Ureter (tissue), 1 donor: ENCODE measurements around the gene GPR18. TPM values are rescaled to one million over a fixed set of nuclear protein-coding genes. Genes with fewer than 3 reads are reported as not detected.

Experiments
- DNase-seq: peaks from one replicate; pipeline ENCODE4 v3.0.0-alpha.2; 2020; ENCODE audit warnings: low spot score
- total RNA-seq: library from RNA; stranded (reverse); gene quantifications from one replicate; pipeline ENCODE4 v1.2.4, GENCODE V29; 2023
- donor health status: DM: yes; HTN: yes; CAD: no.

Gene GPR18, protein sequence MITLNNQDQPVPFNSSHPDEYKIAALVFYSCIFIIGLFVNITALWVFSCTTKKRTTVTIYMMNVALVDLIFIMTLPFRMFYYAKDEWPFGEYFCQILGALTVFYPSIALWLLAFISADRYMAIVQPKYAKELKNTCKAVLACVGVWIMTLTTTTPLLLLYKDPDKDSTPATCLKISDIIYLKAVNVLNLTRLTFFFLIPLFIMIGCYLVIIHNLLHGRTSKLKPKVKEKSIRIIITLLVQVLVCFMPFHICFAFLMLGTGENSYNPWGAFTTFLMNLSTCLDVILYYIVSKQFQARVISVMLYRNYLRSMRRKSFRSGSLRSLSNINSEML
- 0.26 TPM for total RNA-seq

- no peak for DNase-seq
These were observed at the start of gene GPR18 for GRCh38 chr13:99258210-99258860. Gene GPR18, minus strand, starts transcription at chr13:99258379. Its CDS starts 2,507 bp downstream, at chr13:99255872.

DNA sequence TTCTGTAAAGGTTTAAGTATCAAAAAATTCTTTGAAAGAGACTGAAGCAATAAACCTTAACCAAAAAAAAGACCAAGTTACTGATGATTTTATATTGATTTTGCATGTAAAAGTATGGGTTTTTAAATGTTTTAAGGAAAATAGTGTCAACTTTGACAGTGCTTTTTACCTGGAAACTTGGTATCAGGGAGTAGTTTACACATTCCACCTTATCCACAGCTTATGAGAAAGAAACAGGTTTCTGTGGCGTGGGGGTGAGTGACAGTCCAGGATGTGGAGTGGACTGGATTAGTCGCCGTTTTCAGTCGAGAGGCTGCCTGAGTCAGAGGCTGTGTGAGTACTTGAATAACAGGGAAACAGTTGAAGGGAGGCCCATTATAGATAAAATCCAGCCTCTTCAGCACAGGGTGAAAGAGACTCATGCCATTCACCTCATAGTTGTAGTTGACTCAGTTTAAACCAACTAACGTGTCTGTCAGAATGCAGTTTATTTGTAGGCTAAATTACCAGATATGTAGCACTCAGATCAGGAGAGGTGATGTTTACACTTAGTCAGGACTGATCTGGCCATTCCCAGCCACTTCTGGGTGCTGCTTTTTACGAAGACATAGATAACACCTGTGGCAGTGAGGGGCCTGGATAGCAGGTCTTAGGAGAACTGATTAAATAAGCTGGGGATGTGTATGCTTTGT, 49.6 kb upstream of the GPR18 start:
- no peak for DNase-seq

GRCh38 chr13:99307247-99307646, 49.1 kb upstream of the GPR18 start, which contains the start of gene GPR183:
Gene GPR183, minus strand, starts transcription at chr13:99307399. Its CDS starts 11,254 bp downstream, at chr13:99296145.
- no peak for DNase-seq

DNA sequence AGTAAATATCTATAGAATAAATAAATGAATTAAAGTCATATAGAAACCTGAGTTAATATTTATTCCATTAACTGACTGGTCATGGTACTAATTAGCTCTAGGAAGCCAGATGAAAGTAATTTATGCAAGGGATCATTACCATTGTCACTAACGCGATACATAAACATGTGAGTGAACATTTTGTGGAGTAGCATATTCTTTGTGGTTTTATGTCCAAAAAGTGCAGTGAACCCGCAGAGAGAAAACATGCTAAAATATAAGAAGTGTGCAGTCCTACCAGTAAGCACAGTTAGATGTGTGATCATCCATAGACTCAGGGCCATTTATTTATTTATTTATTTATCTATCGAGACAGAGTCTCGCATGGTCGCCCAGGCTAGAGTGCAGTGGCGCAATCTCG, 47.4 kb upstream of the GPR18 start:
- no peak for DNase-seq

DNA sequence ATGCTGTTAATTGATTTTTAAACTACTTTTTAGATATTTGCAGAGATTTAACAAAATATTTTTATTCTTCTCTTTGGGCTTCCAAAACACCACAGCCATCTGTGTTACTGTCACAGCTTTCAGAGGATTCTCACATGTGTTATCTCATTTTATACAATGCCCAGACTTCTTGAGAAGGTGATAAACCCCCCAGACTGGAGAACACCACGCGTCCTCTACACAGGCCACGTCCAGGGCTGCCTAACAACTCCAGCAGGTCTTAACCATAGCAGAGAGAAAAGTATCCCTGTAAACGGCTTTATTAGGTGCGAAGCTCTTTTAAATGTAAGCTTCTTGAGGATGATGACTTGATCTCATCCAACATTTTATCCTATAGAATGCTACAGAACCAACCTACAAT, 47.0 kb upstream of the GPR18 start:
- no peak for DNase-seq

DNA sequence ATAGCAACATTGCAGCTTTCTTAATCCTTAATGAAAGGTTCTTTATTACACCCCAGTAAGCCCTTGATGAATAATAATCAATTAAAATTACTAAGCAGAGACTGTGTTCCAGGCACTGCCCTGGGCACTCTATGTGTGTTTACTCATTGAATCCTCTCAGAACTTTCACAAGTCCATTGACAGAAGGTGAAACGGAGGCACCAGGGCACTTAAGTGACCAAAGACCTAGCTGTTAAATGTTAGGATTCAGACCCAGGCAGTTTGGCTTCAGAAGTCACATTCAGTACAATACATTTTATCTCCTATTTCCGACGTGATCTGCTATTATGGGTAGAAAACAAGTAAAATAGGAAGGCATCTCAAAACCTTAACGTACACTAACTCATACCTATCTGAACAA, 46.4 kb upstream of the GPR18 start:
- DNase-seq: no peak

DNA sequence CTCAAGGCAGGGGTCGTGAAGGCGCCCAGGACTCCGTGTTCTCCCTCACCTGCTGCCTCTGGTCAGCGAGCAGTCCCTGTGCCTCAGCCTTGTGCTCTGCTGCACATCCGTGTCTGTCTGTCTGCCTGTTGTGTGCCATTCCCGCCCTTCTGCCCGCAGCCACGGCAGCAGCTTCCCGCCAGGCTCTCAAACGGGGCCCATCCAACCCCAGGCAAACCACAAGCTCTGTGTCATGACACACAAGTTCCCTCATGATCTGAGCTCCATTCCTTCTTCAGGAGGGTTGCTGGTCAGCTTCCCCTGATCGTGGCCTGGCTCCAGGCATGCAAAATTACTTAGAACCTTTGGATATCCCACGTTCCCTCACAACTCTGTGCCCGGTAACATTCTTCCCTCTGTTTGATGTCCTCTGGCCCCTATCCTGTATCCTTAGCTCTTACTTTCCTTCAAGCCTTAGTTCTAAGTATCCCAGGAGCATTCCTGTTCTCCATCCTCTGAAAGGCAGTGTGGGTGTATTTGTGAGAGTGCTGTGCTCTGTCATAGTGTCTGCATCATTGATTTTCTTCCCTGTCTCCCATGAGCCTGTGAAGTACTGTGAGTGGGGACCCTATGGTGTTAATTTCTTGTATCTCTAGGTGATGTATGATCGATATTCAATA, 45.8 kb upstream of the GPR18 start:
- no peak for DNase-seq

GRCh38 chr13:99302637-99303505, 44.7 kb upstream of the GPR18 start:
- DNase-seq: no peak

DNA sequence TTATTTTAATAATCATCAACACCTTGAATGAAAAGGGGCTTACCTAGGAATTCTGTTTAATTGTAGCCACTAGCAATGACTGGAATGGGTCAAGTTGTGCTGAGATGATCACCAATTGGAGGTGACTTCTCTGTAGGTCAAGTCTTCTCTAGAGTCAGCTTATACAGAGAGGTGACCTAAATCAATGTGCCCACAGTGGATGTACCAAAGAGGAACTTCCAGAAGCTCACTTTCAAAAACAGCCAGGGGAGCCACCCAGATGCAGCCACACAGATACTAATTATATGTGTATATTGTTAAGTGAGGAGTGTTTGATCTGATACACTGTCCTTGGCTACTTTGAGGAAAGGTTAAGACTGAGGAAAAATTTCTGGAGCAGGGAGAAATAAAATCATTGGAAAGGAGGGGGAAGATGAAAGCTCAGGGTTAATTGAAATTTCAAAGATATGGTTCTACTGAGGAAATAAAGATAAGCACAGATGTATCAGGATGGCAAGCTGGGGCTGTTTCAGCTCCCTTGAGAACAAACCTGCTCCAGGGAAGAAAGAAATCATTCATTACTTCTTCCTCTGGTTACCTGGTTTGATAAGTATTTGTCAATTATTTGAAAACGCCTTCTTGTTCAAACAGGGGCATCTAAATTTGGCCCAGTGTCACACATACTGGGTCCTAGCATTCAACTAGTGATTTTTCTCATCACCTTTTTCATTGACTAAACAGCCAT, 43.9 kb upstream of the GPR18 start:
- no peak for DNase-seq

DNA sequence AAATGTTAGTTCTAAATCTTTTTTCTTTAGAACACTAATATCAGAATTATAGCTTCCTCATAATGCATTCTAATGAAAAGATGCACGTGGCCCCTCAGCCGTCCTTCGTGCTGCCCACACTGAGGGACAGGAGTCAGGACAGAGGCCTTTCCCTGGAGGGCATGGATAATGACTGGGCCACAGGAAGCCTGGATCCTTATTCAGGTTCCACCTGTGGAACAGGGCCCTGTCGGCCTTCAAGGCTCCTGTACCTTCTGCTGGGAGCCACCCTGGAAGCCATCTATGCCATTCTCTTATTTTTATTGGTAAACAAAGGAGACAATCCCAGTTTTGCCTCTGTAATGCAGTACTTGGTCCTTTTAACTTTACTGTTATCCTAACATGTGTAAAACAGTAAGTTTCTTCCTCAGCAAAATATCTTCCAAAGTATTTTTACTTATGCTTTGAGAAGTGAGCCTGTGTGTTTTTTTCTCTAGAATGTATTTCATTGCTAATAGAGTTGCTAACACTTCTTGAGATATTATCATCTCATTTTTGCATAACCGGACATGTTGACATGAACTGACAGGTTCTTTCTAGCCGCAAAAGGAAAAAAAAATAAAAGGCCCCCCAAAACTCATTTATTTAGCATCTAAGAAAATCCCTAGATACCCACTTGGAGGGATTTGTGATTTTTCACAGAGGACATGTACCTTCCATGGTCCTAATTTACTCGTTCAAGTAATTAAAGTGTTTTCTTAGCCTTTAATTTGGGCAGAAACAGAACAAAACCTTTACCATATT, 43.1 kb upstream of the GPR18 start:
- DNase-seq: no peak

- no peak for DNase-seq
These were observed 41.8 kb upstream of the GPR18 start for GRCh38 chr13:99299920-99300341.

DNA sequence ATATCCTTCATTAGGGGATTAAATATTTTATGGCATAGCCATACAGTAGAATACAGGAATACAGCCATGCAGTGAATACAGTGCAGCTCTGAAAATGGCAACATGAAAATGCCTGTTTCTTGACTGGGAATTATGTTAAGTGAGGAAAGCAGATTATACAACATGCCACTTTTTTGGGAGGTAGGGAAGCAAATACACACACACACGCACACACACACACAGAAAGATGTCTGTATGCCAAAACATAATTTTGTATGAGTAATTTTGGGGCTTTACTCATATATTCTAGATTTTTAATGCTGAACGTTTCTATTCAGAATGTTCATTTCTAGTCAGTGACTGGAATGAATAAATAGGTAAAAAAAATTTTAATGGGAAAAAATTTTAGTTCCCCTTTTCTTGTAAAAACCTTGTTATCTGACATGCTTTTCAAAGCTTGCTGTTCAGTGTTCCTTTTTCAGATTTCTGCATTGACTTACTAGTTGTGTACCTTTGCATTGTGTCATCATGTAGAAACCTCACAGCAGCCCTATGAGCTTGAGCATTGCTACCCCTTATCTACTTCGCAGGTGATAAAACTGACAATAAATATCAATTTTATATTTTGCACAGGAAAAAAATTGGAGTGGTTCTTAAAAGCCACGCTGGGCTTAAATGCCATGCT, 41.2 kb upstream of the GPR18 start:
- no peak for DNase-seq

GRCh38 chr13:99298056-99298455, 39.9 kb upstream of the GPR18 start:
- DNase-seq: no peak

DNA sequence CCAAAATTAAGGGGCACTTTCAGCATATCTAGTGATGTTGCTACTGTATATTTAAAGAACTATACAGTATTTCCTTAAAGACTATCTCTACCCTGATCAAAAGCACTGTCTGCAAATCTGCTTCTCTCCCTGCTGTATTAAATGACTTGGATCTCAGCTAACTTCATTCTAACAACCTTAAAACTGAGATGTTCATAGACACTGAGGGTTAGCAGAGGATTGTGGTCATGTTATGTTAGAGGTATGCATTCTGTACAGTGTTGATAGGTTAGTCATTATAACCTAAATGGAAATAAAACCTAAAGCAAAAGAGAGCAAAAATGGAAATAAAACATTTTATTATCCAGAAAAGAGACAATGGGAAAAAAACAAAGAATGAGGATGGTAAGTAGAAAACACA, 39.2 kb upstream of the GPR18 start:
- no peak for DNase-seq

GRCh38 chr13:99296398-99296797, 38.2 kb upstream of the GPR18 start:
- DNase-seq: no peak

GRCh38 chr13:99295488-99296252, 37.5 kb upstream of the GPR18 start:
- DNase-seq: no peak

DNA sequence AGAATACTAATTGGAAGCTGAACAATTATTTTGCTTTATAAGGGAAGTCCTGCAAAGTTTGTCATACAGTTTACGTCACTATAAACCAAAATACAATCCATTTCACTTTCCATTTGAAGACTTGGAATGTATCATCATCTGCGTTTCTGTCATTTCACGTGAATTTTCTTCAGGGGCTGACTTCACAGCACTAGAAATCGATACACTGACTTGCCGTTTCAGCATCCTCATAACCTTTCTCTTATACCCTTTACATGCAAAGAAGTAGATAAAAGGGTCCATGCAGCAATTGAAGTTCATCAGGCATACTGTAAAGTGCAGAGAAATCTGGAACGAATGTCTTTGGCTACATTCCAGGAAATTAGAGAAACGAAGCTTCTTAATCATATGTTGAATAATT, 36.8 kb upstream of the GPR18 start:
- no peak for DNase-seq

- no peak for DNase-seq
These were observed 36.0 kb upstream of the GPR18 start for GRCh38 chr13:99294198-99294597.
